GM18520 (cell line): Measurements from ENCODE around the gene GRIA4.

Experiments
- ATAC-seq: cut with Tn5 transposase; IDR thresholded peaks from one replicate; pipeline ENCODE4 v1.9.1; 2021; ENCODE audit not compliant: unreplicated experiment

The GRIA4 gene

DNA sequence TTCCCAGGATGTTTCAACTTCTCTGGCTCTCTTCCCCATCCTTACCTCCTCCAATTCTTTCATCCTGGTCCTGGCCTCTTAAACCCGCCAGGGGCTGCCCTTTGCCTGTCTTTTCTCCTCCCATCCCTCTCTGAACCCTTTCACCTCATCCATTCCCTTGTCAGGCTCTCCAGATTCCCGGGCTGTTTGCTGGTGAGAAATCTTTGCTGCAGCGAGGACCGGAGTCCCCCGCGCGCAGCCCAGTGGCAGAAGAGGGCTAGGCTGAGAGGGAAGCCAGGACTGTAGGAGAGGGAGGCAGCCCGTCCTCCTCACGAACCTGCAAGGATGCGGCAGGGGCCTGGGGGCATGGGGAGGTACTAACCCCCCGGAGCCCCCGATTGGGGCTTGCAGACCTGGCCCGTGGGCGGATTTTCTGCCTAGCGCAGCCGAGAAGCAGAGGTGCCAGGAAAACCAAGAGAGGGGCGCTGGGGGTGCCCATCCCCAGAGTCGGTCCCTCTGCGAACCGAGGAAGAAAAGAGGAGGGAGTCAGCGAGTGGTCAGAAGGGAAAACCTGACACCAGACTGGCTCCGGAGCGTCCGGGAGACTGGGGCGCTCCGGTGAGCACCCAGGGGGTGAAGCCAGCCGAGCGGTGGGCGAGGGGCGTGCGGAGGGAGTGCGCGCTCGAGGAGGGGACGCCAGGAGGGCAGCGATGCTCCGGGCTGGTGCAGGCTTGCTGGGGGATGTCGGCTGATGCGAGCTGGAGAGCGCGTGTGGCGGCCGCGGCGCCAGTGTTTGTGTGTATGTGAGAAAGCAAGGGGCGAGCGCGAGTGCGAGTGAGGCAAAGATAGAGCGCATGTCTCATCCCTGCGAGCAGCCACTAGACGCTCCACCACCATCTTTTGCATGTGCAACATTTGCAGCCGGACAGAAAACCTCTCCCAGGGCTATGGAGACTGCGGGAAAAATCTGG lies at the start of gene GRIA4:
Gene GRIA4 (plus strand): TSS at position 242 of the 950 bp plus-strand sequence. CDS start 925 bp downstream, outside the sequence.
- ATAC-seq, result no peak

- ATAC-seq, result no peak
Observed at GRCh38 chr11:105573091-105573490, 36.8 kb upstream of the GRIA4 start.

DNA sequence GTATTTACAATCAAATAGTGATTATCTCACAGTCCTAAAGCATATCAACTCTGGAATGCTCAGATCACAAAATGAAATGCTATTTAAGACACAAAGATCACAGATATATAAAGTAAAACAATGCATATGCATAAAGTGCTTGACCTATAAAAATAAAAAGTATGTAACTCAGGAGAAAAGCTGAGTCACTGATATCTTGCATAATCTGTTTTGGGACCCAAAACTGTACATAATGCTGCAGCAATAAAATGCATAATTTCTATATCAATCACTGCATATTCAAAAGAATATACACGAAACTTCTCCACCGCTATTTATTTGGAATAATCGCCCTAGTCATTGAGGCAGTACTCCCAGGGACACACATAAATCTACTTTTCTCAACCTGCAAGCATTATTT lies 34.9 kb upstream of the GRIA4 start:
- ATAC-seq, result no peak

GRCh38 chr11:105577641-105578040 lies 32.2 kb upstream of the GRIA4 start:
- no peak for ATAC-seq

- ATAC-seq, result no peak
Observed at GRCh38 chr11:105579111-105579510, 30.8 kb upstream of the GRIA4 start.

DNA sequence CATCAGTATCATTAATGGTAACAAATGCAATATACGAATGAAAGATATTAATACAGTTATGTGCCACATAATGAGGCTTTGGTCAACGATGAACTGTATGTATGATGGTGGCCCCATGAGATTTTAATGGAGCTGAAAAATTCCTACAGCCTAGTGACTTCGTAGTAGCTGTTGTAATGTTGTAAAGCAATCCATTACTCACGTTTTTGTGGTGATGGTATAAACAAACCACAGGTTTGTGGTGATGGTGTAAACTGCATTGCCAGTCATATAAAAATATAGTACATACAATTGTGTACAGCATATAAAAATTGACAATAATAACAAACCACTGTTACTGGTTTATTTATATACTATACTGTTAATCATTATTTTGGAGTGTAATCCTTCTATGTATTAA lies 27.4 kb upstream of the GRIA4 start:
- ATAC-seq, result no peak

- ATAC-seq, result no peak
Observed at GRCh38 chr11:105588001-105588400, 21.9 kb upstream of the GRIA4 start.

DNA sequence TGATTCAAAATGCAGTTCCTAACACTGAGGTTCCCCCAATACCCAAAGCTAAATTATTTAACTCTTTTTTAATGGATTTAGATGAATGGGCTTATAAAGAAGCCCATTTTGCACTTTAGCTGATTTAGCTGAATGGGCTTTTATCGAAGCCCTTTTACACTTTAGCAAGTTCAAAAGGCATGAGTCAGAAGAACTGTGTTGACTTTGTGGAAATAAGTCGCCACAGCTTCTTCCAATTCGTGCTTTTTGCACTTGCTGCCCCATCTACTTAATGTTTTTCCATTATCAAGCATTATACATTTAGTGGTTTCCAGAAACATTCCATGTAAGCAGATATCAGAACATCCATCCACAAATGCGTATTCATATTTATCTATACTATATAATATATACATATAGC lies 20.5 kb upstream of the GRIA4 start:
- ATAC-seq, result no peak

DNA sequence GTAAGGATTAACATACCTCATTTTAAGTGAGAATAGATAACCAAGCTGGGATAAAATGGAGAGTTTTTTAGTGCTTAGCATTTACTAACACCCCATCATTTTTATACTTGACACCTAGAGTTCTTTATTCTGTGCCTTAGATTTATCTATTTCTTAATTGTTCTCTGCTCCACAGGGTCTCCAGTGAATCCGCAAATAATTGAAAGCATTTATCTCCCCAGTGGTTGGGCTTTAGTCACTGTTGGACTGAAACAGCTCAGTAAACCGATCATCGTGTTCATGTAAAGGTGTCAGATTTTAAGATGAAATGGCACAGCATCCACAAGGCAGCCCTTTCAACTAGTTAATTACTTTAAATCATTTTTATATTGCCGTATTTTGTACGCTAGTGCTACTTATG lies 17.8 kb upstream of the GRIA4 start:
- ATAC-seq, result no peak

DNA sequence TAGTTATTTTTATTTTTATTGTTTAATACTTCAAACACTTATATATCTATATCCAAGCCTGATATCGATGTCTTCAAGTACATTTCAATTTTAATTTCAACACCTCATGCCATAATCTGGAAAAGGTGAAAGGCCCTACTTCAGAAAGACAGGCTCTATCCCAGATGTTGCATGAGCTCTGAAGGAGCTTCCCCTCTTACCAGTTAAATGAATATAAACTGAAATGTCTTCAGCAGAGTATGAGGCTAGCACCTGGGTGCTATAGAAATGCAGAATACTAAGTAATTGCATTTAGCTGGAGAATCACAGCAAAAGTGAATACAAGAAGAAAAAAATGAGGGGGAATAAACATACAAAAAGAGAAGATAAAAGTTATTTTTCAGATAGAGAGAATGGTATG lies 11.5 kb upstream of the GRIA4 start:
- ATAC-seq, result no peak

DNA sequence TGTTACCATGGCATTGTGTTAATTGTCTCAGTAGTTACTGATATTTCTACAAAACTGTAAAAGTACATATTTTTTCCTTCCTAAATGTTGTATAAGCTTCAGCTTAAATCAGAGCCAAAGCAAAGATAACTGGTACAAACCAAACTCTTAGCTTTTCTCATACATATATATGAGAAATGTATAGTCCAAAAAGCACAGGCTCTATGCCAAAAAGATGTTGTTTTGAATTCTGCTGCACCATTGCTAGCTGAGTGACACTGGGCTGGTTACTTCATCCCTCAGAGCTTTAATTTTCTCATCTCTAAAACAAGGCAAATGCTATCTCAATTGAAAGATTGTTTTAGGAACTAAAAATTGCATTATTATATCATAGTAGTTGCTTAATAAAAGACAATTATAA lies 6.7 kb upstream of the GRIA4 start:
- no peak for ATAC-seq

GRCh38 chr11:105609341-105609781 lies 512 bp upstream of the GRIA4 start:
- no peak for ATAC-seq

- no peak for ATAC-seq
Observed at GRCh38 chr11:105610871-105611571, 1.1 kb downstream of the GRIA4 start.

DNA sequence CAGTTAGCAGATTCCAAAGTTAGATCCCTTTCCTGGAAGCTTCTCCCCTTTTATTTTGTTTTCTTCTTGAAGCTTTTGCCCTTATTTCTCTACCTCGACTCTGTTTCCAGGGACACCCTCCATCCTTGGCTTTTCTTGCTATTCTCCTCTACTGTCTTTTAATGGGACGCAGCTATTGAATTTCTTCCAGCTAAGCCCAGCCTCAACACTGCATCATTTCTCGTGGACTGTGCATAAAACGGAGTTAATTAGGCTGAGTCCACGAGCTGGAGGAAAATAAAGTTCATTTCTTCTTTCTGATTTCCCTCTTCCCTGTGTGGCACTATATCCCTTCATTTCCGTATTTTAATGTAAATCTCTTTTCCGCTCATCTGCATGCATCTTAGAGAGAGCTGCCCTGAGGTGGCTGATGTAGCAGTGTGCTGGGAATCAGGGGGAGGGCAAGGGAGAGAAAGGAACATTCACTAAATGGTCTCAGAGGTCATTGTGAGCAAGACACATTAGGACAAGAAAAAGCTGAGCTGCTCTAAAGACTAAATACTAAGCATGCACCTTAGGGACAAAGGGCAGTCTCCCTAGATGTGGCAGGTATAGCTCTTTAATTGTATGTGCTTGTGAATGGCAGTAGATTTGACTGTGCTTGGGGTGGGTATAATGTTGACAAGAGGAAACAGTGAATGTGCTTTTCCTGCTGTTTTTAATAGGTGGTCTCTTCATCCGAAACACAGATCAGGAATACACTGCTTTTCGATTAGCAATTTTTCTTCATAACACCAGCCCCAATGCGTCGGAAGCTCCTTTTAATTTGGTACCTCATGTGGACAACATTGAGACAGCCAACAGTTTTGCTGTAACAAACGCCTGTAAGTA lies 1.9 kb downstream of the GRIA4 start:
- ATAC-seq, result no peak

- no peak for ATAC-seq
Observed at GRCh38 chr11:105612771-105613170, 2.9 kb downstream of the GRIA4 start.

- ATAC-seq, result no peak
Observed at GRCh38 chr11:105613183-105613582, 3.3 kb downstream of the GRIA4 start.

DNA sequence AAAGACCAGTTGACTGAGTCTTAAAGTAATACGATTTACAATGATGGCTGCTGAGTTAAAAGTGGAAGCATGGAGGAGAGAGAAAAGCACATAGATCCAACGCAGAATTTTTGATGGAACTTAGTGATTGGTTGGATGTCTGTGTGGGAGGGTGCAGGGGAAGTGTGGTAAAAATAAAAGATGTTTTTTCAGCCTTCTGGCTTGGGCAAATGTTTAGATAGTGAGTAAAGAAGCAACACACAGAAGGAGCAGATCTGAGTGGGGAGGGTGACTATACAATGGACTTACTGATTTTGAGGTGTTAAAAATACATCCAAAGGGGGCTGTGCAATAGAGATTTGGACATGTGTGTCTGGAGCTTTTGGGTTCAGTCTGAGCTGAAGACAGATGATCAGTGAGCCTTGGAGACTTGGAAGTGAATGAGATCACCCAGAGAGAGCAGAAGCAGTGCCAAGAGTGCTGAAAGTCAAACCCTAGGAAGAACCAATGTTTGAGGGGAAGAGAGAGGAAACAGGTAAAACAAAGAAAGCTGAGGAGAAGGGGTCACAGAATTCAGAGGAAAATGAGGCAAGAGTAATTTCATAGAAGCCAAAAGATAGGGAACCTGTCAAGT lies 8.6 kb downstream of the GRIA4 start:
- no peak for ATAC-seq

- no peak for ATAC-seq
Observed at GRCh38 chr11:105619556-105619955, 9.7 kb downstream of the GRIA4 start.

- ATAC-seq, result no peak
Observed at GRCh38 chr11:105622016-105622415, 12.1 kb downstream of the GRIA4 start.

DNA sequence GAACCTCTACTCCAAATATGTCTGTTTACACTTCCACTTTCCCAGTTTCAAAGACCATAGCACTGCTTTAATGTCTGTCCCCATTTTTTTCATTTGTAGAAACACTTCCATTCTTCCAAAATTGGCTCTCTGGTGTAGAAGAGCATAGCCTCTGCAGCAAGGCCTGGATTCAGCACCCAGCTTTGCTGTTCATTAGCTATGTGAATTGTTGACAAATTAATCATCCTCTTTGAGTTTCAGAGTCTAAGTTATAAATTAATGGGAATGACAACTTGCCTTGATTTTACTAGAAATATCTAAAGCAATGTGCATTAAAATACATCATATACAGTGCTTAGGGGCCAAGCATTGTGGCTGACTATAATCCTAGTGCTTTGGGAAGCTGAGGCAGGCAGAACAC lies 22.4 kb downstream of the GRIA4 start:
- ATAC-seq, result no peak

GRCh38 chr11:105635466-105635865 lies 25.6 kb downstream of the GRIA4 start:
- ATAC-seq, result no peak
